Tibial nerve (tissue), 4 donors: ENCODE results near the gene ANKRD28.

Experiments used
- EP300 ChIP-seq, 2 donors: sonication (generic); formaldehyde crosslinking; IDR thresholded peaks; one replicate each; pipeline ENCODE4 v1.6.1; 2017; ENCODE audit warnings: antibody characterized with exemption in 2 of 2, mild to moderate bottlenecking in 1 of 2
- POLR2A ChIP-seq, 2 donors: fragments of 450-650 bp; IDR thresholded peaks; one replicate each; pipeline ENCODE4 v1.6.1; 2017; ENCODE audit warnings: antibody characterized with exemption in 2 of 2, mild to moderate bottlenecking in 2 of 2, moderate library complexity in 2 of 2
- TF ChIP-seq, protein P1 (sequence below), 5 experiments: fragments of 200-600 bp in 3 of 5; fragments of 450-650 bp in 2 of 5; sonication (generic) in 3 of 5; IDR thresholded peaks; one replicate each; pipeline ENCODE4 v1.5.1; 2016 to 2019; ENCODE audit warnings: antibody characterized with exemption in 5 of 5, mild to moderate bottlenecking in 3 of 5, moderate library complexity in 2 of 5

DNA sequence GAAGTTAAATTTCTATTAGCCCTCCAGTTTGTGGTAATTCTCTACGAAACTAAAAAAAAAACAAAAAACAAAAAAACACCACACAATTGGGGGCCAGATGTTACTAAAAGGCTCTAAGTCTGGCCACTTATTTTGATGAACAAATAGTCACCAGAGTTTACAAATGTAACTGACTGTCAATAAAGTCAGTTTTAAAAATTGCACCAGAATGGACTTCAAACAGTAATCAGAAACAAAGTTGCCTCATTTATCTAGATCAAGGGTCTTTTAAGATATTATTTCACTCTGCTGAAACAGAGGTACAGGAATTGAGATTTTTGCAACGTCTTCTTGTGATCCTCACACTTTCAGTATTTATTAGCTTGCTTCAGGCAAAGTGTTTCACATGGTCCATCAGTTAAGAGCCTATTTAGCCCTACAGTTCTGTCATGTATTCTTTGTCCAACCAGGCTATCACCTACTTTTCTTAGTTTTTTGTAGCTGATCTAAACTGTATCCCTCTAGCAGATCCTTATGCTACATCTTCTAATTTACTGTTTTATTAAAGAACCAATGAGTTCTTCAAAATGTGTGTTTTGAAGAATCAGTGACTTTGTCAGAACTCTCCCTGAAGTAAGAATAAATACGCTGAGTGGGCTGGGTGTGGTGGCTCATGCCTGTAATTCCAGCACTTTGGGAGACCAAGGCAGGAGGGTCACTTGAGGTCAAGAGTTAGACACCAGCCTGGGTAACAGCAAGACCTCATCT is 74.7 kb downstream of the ANKRD28 start:
- TF ChIP-seq, protein P1, sequence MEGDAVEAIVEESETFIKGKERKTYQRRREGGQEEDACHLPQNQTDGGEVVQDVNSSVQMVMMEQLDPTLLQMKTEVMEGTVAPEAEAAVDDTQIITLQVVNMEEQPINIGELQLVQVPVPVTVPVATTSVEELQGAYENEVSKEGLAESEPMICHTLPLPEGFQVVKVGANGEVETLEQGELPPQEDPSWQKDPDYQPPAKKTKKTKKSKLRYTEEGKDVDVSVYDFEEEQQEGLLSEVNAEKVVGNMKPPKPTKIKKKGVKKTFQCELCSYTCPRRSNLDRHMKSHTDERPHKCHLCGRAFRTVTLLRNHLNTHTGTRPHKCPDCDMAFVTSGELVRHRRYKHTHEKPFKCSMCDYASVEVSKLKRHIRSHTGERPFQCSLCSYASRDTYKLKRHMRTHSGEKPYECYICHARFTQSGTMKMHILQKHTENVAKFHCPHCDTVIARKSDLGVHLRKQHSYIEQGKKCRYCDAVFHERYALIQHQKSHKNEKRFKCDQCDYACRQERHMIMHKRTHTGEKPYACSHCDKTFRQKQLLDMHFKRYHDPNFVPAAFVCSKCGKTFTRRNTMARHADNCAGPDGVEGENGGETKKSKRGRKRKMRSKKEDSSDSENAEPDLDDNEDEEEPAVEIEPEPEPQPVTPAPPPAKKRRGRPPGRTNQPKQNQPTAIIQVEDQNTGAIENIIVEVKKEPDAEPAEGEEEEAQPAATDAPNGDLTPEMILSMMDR (IDR thresholded peaks at IDR 0.05) = no peak
- TF ChIP-seq POLR2A (IDR thresholded peaks at IDR 0.05) (no peak), EP300 (IDR thresholded peaks at IDR 0.05) (no peak)
